ENCODE results near the gene SURF1. TPM values are rescaled to one million over a fixed set of nuclear protein-coding genes. Genes with fewer than 3 reads are reported as not detected.

SURF1 gene
- total RNA-seq, 4 donors from 2014 or later: 35.0 to 59.4 (median 41.6) TPM

DNA sequence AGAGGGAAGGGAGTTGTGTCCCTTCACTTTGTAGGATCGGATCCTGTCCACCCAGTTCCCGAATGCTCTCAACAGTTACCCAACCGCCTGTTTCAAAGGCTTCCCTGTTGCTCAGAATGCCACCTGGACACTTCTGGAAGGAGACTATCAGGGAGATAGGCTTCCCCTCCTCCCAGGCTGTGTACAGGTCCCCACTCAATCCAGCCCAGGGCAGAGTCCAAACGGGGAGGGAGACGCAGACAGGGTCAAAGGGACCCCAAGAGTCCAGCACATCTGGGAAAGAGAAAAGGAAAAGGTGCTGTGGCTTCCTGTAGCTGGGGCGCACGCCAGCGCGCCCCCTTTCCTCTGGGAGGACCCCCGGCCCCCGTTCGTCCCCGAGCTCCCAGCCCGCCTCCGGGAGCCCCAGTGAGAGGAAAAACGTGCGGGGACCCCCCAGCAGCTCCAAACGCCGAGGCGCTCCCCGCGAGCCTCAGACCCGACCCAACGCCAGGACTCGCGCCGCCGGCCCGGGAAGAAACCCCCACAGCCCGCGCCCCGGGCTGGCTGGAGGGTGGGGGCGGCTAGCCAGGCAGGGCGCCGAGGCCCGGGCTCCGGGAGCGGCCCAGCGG, 18.9 kb upstream of the SURF1 start:
- H3K4me1 ChIP-seq: peaks cover 0 to 65% (median 40%) of the 10 kb centered on the region in 4 donors
- WGBS, 2 donors: 0 to 1% methylated on average over 14 to 29 of the region's 39 CpGs
- TF ChIP-seq, protein P1, sequence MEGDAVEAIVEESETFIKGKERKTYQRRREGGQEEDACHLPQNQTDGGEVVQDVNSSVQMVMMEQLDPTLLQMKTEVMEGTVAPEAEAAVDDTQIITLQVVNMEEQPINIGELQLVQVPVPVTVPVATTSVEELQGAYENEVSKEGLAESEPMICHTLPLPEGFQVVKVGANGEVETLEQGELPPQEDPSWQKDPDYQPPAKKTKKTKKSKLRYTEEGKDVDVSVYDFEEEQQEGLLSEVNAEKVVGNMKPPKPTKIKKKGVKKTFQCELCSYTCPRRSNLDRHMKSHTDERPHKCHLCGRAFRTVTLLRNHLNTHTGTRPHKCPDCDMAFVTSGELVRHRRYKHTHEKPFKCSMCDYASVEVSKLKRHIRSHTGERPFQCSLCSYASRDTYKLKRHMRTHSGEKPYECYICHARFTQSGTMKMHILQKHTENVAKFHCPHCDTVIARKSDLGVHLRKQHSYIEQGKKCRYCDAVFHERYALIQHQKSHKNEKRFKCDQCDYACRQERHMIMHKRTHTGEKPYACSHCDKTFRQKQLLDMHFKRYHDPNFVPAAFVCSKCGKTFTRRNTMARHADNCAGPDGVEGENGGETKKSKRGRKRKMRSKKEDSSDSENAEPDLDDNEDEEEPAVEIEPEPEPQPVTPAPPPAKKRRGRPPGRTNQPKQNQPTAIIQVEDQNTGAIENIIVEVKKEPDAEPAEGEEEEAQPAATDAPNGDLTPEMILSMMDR (IDR thresholded peaks at IDR 0.05): no peak
- TF ChIP-seq EP300 (IDR thresholded peaks at IDR 0.05) (no peak), POLR2A (IDR thresholded peaks at IDR 0.05) (no peak)

DNA sequence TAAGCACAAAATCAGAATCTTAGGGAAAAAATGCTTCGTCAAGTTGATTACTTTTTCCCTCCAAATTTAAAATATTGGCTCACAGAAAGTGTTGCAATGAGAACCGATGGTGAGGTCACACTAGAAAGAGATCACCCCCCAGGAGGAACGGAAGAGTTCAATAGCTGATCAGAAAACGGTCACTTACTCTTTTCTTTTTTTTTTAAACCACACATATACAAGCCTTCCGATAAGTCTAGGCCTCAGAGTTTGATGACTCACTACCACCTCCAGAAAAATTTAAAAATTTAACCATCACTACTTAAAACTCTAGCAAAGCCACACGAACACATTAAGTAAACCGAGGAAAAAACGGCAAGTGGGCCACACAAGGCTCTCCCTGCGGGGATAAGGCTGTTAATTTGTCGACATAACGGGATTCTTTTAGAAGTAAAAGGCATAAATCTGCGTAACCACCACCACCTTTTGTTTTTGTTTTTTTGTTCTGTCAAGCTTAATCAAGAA, 18.4 kb upstream of the SURF1 start:
- 10 to 14% methylated on average over 12 of the region's 12 CpGs for WGBS, 2 donors
- peaks cover 0 to 70% (median 43%) of the 10 kb centered on the region in 4 donors for H3K4me1 ChIP-seq
- peak overlapping the region; percentile 81 to 98 (median 94) for H3K4me3 ChIP-seq
- peaks cover 0 to 24% (median 0%) of the 10 kb centered on the region in 3 donors for H3K36me3 ChIP-seq
- TF ChIP-seq, protein P1 (IDR thresholded peaks at IDR 0.05): no peak
- TF ChIP-seq POLR2A (IDR thresholded peaks at IDR 0.05): no peak
- TF ChIP-seq EP300 (IDR thresholded peaks at IDR 0.05): no peak
- H3K27ac ChIP-seq: peak overlapping the region in 3 of 4 donors; percentile 92 to 99 (median 98)
- peaks cover 0 to 5% (median 0%) of the 10 kb centered on the region in 4 donors for H3K9me3 ChIP-seq
- no peak for DNase-seq (ENCODE audit: low spot score in 2 of 2)
- H3K27me3 ChIP-seq: no peaks in the 10 kb centered on the region

More for the DNA sequence above, 18.9 kb upstream of the SURF1 start:
- Histone ChIP-seq H3K27ac (peak overlapping the region; percentile 84 to 99 (median 95)), H3K9me3 (peaks cover 0 to 5% (median 0%) of the 10 kb centered on the region in 4 donors), H3K4me3 (peak overlapping the region; percentile 81 to 98 (median 94)), H3K36me3 (peaks cover 0 to 18% (median 0%) of the 10 kb centered on the region in 3 donors), H3K27me3 (no peaks in the 10 kb centered on the region)
- no peak for DNase-seq (ENCODE audit: low spot score in 2 of 2)

DNA sequence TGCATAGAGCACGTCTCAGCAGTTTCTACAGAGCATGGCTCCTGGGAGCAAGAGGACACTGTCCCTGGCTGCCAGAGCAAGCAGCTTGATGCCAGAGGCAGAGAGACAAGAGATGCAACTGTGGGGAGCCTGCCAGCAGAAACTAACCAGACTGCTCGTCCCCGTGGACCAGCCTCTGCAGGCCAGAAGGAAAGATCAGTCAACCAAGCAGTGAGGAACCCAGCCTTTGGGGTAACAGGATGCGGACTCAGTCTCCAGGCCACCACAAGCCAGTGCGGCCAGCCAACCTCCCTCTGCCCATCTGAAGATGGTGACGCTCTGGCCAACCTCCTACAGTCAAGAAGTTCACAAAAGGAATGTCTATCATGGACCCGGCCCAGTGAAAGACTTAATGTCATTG, 15.9 kb upstream of the SURF1 start:
- H3K4me1 ChIP-seq: peaks cover 0 to 87% (median 61%) of the 10 kb centered on the region in 4 donors
- TF ChIP-seq, protein P1 (IDR thresholded peaks at IDR 0.05): no peak
- TF ChIP-seq EP300 (IDR thresholded peaks at IDR 0.05) (no peak), POLR2A (IDR thresholded peaks at IDR 0.05) (no peak)

DNA sequence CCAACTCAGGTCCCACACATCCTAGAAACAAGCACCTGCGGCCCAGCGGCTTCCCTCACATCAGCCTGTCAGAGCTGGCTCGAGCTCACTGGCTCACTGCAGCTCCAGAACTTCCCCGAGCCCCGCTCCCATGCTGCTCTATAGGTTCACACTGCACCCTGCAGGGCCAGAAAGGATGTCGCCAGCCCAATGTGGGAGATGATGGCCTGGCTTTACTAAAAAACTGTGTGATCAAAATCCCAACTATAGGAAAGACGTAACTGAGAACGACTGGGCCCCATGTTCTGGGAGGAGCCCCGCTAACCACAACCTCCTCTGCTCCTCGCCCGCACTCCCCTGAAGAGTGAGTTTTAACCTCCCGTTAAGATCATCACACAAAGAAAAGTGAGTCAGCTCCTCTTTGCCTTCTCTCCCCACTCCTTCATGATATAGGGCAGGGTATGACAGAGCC, 15.0 kb upstream of the SURF1 start:
- no peaks in the 10 kb centered on the region for H3K27me3 ChIP-seq
- DNase-seq (ENCODE audit: low spot score in 2 of 2): no peak
- peaks cover 0 to 45% (median 8%) of the 10 kb centered on the region in 3 donors for H3K36me3 ChIP-seq
- H3K27ac ChIP-seq: peak overlapping the region in 2 of 4 donors; percentile 2 to 62
- TF ChIP-seq EP300 (IDR thresholded peaks at IDR 0.05): no peak
- no peak for TF ChIP-seq POLR2A (IDR thresholded peaks at IDR 0.05)
- TF ChIP-seq, protein P1 (IDR thresholded peaks at IDR 0.05): no peak
- no peak overlapping the region for H3K4me3 ChIP-seq
- H3K4me1 ChIP-seq: peaks cover 0 to 84% (median 58%) of the 10 kb centered on the region in 4 donors
- no peaks in the 10 kb centered on the region for H3K9me3 ChIP-seq
- WGBS, 2 donors: 61 to 67% methylated on average over 12 of the region's 12 CpGs

More for the DNA sequence above, 15.9 kb upstream of the SURF1 start:
- peaks cover 0 to 36% (median 3%) of the 10 kb centered on the region in 3 donors for H3K36me3 ChIP-seq
- no peaks in the 10 kb centered on the region for H3K27me3 ChIP-seq
- no peak overlapping the region for H3K4me3 ChIP-seq
- no peaks in the 10 kb centered on the region for H3K9me3 ChIP-seq
- DNase-seq (ENCODE audit: low spot score in 2 of 2): no peak
- WGBS, 2 donors: 66% methylated on average over 7 of the region's 7 CpGs
- peak overlapping the region in 1 of 4 donors; percentile 62 for H3K27ac ChIP-seq

DNA sequence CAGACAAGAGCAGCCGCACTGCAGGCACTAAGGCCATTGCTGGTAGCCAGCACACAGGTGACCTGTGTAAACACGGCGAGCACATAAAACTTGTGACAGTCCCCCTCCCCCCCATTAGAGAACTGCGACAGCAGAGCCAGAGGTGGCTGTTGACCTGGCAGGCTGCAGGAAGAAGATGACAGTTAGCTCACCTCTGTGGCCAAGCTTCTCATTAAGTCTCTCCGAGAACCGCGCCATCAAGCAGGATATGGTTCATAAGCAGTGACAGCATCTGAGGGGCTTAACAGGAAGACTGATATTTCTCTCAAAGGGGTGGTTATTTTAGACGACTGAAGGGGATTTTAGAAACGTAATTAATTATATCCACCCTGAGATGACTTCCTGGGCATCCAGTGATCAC, 14.4 kb upstream of the SURF1 start:
- no peak overlapping the region for H3K4me3 ChIP-seq
- H3K36me3 ChIP-seq: peaks cover 0 to 51% (median 8%) of the 10 kb centered on the region in 3 donors
- TF ChIP-seq POLR2A (IDR thresholded peaks at IDR 0.05) (no peak), EP300 (IDR thresholded peaks at IDR 0.05) (no peak)
- TF ChIP-seq, protein P1 (IDR thresholded peaks at IDR 0.05): no peak
- H3K9me3 ChIP-seq: no peaks in the 10 kb centered on the region
- H3K4me1 ChIP-seq: peaks cover 0 to 84% (median 58%) of the 10 kb centered on the region in 4 donors
- H3K27me3 ChIP-seq: no peaks in the 10 kb centered on the region
- no peak for DNase-seq (ENCODE audit: low spot score in 2 of 2)
- H3K27ac ChIP-seq: peak overlapping the region in 2 of 4 donors; percentile 2 to 62
- 65 to 68% methylated on average over 9 of the region's 9 CpGs for WGBS, 2 donors

Data from tibial nerve (tissue), 4 donors.